Testis (tissue), 3 donors: ENCODE measurements around the gene OR2T34. TPM values are rescaled to one million over a fixed set of nuclear protein-coding genes. Genes with fewer than 3 reads are reported as not detected.
"Not testable (repeated sequence)": the region's sequence is repeated elsewhere in the genome, so short reads cannot be mapped to it uniquely, and the experiment has no call there.

Source experiments
- DNase-seq: peaks from one replicate; pipeline ENCODE4 v3.0.0-alpha.2; 2019
- H3K27ac ChIP-seq, 2 donors: fragments of 200-600 bp; sonication (generic); one replicate each; pipeline ENCODE4 v1.5.1; 2019
- H3K27me3 ChIP-seq: fragments of 200-600 bp; sonication (generic); one replicate; pipeline ENCODE4 v1.5.1; 2019
- H3K36me3 ChIP-seq: fragments of 200-600 bp; sonication (generic); one replicate; pipeline ENCODE4 v1.5.1; 2017; ENCODE audit warnings: low read depth; ENCODE audit errors: missing control alignments
- H3K4me1 ChIP-seq: fragments of 200-600 bp; sonication (generic); one replicate; pipeline ENCODE4 v1.5.1; 2019
- H3K4me3 ChIP-seq, 2 donors: fragments of 200-600 bp; sonication (generic); one replicate each; pipeline ENCODE4 v1.5.1; 2017 to 2019
- H3K9me3 ChIP-seq: fragments of 200-600 bp; sonication (generic); one replicate; pipeline ENCODE4 v1.5.1; 2017
- POLR2A ChIP-seq: fragments of 450-650 bp; IDR thresholded peaks from one replicate; pipeline ENCODE4 v1.6.1; 2017; ENCODE audit warnings: antibody characterized with exemption, mild to moderate bottlenecking, moderate library complexity
- WGBS, 2 donors: methylation state at CpG; one replicate each; pipeline ENCODE4 v1.1.5; 2018; 5-methylcytosine and 5-hydroxymethylcytosine counted together
- intact Hi-C: fragments of 100-400 bp; cut with DNase I; formaldehyde crosslinking; loops from one replicate; pipeline ENCODE4 v1.15.1; 2023; ENCODE audit warnings: low total_unique reads
- polyA plus RNA-seq: library from polyadenylated mRNA; stranded (reverse); fragments of 350-450 nt; fragmentation: Illumina TruSeq; extraction: RNeasy Lipid Tissue Mini Kit (QIAGEN cat#74804); gene quantifications from one replicate; pipeline ENCODE4 v1.2.3, GENCODE V29; 2014; ENCODE audit warnings: low read depth, low replicate concordance; ENCODE audit not compliant: insufficient read depth
- total RNA-seq, 2 donors: library from RNA; depleted of rRNA; stranded (reverse); fragments of >200 nt; gene quantifications; one replicate each; pipeline ENCODE4 v1.2.3, GENCODE V29; 2016
- TF ChIP-seq, protein P1 (sequence below), 3 experiments: fragments of 450-650 bp in 2 of 3; fragments of 200-600 bp in 1 of 3; sonication (generic) in 1 of 3; IDR thresholded peaks; one replicate each; pipeline ENCODE4 v1.5.1; 2016 to 2019; ENCODE audit warnings: antibody characterized with exemption in 3 of 3, mild to moderate bottlenecking in 2 of 3, moderate library complexity in 1 of 3

The OR2T34 gene
- total and polyA plus RNA-seq, 3 donors from 2014 or later: not detected

DNA sequence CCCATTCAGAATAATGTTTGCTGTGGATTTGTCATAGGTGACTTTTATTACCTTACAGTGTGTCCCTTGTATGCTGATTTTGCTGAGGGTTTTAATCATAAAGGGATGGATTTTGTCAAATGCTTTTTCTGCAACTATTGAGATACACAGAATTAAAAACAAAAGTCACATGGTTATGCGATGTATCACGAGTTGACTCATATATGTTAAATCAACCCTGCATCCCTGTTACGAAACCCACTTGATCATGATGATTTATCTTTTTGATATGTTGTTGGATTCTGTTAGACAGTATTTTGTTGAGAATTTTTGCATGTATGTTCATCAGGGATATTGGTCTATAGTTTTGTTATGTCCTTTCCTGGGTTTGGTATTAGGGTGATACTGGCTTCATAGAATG, 10.7 kb upstream of the OR2T34 start:
- DNase-seq: no peak
- H3K27me3 ChIP-seq: no peaks in the 10 kb centered on the region
- H3K4me1 ChIP-seq: no peaks in the 10 kb centered on the region
- H3K36me3 ChIP-seq: no peaks in the 10 kb centered on the region
- no peak overlapping the region for H3K4me3 ChIP-seq
- intact Hi-C loops: no loop called here
- TF ChIP-seq, protein P1, sequence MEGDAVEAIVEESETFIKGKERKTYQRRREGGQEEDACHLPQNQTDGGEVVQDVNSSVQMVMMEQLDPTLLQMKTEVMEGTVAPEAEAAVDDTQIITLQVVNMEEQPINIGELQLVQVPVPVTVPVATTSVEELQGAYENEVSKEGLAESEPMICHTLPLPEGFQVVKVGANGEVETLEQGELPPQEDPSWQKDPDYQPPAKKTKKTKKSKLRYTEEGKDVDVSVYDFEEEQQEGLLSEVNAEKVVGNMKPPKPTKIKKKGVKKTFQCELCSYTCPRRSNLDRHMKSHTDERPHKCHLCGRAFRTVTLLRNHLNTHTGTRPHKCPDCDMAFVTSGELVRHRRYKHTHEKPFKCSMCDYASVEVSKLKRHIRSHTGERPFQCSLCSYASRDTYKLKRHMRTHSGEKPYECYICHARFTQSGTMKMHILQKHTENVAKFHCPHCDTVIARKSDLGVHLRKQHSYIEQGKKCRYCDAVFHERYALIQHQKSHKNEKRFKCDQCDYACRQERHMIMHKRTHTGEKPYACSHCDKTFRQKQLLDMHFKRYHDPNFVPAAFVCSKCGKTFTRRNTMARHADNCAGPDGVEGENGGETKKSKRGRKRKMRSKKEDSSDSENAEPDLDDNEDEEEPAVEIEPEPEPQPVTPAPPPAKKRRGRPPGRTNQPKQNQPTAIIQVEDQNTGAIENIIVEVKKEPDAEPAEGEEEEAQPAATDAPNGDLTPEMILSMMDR (IDR thresholded peaks at IDR 0.05): no peak
- no peak for TF ChIP-seq POLR2A
- H3K27ac ChIP-seq: no peak overlapping the region
- whole genome bisulfite sequencing, 2 donors: 79 to 84% methylated on average over 3 of the region's 3 CpGs
- no peaks in the 10 kb centered on the region for H3K9me3 ChIP-seq

DNA sequence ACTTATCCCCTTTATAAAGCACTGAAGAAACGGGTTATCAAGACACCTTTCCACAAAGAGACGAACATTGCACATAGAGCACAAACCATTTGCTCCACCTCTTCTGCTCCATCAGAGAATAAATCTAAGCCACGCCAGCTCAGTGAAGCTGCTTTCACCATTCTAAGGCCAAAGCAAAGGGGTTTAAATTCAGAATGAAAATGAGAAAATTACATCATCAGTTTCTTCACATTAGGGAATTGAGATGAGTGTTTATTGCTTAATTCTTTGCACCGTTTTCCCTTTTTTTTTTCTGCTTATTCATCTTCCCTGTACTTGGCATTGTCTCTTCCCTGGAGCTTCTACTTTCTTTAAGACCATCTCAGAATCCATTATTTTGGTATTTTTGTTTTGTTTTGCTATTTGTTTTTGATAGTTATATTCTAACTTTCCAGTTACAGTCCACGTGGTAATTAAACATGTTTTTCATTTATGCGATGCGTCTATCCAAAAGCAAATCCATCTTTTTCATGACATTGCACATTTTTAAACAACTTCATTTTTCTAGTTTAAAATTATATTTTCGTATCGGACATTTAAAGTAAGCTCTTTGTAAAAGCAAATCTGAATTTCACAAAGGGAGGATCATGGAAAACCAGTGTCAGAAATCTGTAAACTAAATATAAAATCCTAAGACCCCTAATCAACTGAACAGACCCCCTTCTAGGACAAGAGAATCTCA, 1.9 kb upstream of the OR2T34 start:
- TF ChIP-seq, protein P1 (IDR thresholded peaks at IDR 0.05): no peak
- no peak for TF ChIP-seq POLR2A
- Histone ChIP-seq H3K27me3 (no peaks in the 10 kb centered on the region), H3K27ac (no peak overlapping the region), H3K4me3 (no peak overlapping the region), H3K4me1 (no peaks in the 10 kb centered on the region), H3K9me3 (no peaks in the 10 kb centered on the region), H3K36me3 (no peaks in the 10 kb centered on the region)
- no peak for DNase-seq
- intact Hi-C loops: no loop called here
- WGBS, 2 donors: 83 to 85% methylated on average over 9 of the region's 9 CpGs

DNA sequence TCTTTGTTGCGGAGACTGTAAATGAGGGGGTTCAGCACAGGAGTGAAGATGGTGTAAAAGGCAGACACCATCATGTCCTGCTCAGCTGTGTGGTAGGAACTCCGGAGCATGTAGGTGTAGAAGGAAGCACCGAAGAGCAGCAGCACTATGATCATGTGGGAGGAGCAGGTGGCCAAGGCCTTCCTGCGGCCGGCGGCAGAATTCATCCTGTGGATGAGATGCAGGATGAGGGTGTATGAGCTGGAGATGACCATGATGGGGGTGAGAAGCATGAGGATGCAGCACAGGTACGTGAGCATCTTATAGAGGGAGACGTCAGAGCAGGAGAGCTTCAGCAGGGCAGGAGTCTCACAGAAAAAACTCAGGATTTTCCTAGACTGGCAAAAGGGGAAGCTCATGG, 701 bp downstream of the OR2T34 start:
- H3K27ac ChIP-seq, DNase-seq, H3K9me3 ChIP-seq, H3K27me3 ChIP-seq, H3K4me1 ChIP-seq, intact Hi-C loops, H3K36me3 ChIP-seq, H3K4me3 ChIP-seq: not testable (repeated sequence)
- 69 to 83% methylated on average over 2 to 5 of the region's 8 CpGs for WGBS, 2 donors

DNA sequence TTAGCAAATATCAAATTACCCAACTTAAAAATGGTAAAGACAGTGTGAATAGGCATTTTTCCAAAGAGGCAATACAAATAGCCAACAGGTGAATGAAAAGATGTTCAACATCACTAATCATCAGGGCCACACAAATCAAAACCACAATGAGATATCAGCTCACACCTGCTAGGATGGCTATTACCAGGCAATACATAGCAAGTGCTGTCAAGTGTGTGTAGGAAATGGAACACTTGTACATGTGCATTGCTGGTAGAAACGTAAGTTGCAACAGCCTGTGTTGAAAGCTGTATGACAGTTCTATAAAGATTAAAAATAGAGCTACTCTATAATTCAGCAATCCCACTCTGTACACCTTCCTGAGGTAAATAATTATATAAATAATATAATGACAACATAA, 2.5 kb downstream of the OR2T34 start:
- H3K4me3 ChIP-seq, intact Hi-C loops, H3K27ac ChIP-seq, H3K27me3 ChIP-seq, DNase-seq, H3K36me3 ChIP-seq, H3K4me1 ChIP-seq, H3K9me3 ChIP-seq: not testable (repeated sequence)
- no CpG with 5 or more reads among the region's 1 CpG for WGBS, 2 donors

DNA sequence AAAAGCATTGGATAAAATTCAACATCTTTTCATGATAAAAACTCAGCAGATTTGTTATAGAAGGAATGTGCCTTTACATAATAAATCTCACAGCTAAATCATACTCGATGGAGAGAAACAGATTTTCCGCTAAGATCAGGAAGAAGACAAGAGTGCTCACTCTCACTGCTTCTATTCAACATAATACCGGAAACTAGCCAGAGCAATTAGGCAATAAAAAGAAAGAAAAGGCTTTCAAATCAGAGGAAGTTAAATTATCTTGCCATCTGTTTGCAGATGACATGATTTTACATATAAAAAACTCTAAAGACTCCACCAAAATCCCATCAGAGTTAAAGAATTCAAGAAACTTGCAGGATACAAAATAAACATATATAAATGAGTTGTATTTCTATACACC, 3.7 kb downstream of the OR2T34 start:
- H3K4me3 ChIP-seq, H3K4me1 ChIP-seq, H3K27me3 ChIP-seq, intact Hi-C loops, H3K27ac ChIP-seq, H3K36me3 ChIP-seq, DNase-seq, H3K9me3 ChIP-seq: not testable (repeated sequence)
- WGBS, 2 donors: 76 to 88% methylated on average over 3 of the region's 3 CpGs

DNA sequence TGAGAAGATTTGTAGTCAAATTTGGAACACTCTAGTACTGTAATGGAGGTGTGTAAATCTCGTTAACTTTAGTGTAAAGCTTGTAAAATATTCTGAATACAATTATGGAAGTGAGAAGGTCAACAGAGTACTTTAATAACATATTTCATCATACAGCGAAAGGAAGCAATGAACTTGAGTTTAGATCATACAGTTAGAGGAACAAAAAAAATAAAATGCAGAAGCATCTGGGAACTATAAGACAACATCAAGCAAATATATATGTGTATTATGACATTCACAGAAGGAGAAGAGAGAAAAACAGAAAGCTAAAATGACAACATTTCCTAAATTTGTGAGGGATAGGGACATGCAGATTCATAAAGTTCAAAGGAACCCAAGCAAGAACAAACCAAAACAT, 5.5 kb downstream of the OR2T34 start:
- H3K27ac ChIP-seq, H3K36me3 ChIP-seq, DNase-seq, H3K4me1 ChIP-seq, H3K9me3 ChIP-seq, intact Hi-C loops, H3K27me3 ChIP-seq, H3K4me3 ChIP-seq: not testable (repeated sequence)
- WGBS, 2 donors: 30 to 40% methylated on average over 2 of the region's 2 CpGs

DNA sequence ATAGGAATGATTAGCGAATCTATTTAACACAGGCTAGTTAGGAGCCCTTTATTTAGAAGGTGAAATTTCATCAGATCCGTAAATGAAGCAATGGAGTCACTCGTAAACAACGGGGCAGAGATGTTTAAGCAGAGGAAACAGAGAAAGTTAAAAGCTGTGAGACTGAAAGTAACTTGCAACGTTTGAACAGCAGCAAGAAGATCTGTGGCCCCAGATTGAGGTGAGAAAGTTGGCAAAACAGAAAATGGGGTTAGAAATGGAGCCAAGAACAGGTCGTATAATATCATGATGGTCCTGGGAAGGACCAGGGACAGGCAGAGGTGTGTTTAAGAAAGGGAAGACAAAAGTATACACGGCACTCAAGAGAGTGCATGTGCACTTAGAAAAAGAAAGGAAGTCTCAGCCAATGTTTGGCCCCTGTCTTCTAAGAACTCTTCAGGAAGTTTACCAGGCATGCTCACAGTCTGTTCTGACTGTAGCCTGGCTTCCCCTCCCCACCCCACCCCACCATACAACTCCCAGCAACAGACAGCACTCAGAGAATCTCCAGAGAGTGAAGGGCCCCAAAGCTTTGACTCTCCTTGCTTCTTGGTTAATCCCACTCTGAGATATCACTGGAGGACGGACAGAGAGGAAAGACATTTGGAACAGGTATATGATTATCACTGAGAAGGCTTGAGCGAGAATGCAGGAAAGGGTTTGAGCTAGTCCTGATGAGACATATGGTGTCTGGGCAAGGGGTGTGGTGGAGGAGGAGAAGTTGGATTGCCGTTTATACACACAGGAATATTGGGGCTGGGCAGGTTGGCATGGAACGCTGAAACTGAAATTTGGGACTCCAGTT, 8.8 kb downstream of the OR2T34 start:
- WGBS, 2 donors: 73 to 79% methylated on average over 11 of the region's 11 CpGs
- H3K27me3 ChIP-seq, H3K4me1 ChIP-seq, H3K27ac ChIP-seq, H3K9me3 ChIP-seq, DNase-seq, H3K36me3 ChIP-seq, intact Hi-C loops, H3K4me3 ChIP-seq: not testable (repeated sequence)

DNA sequence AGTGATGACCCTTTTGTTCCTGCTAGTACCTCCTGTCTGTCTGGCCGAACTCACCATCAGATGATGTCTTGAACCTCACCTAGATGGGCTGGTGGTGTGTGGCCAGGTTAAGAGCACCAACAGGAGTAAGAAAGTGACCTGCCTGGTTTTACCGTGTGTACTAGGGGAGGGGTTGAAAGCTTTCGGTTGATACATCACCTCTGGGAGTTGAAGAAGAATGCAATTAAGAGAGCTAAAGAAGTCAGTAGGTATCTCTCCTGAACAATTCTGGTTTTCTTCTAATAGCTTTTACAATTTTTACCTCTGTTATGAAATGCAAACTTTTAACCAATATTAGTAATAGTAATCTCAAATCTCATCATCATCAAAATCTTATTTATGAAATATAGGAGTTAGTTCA, 11.9 kb downstream of the OR2T34 start, which contains the start of gene OR2T29:
Gene OR2T29 (minus strand): TSS at position 101 of the 400 bp plus-strand sequence. CDS start 3,281 bp downstream, outside the sequence.
- DNase-seq, intact Hi-C loops, H3K9me3 ChIP-seq, H3K4me3 ChIP-seq, H3K4me1 ChIP-seq, H3K36me3 ChIP-seq, H3K27ac ChIP-seq, H3K27me3 ChIP-seq: not testable (repeated sequence)
- 88 to 93% methylated on average over 1 of the region's 3 CpGs for WGBS, 2 donors

DNA sequence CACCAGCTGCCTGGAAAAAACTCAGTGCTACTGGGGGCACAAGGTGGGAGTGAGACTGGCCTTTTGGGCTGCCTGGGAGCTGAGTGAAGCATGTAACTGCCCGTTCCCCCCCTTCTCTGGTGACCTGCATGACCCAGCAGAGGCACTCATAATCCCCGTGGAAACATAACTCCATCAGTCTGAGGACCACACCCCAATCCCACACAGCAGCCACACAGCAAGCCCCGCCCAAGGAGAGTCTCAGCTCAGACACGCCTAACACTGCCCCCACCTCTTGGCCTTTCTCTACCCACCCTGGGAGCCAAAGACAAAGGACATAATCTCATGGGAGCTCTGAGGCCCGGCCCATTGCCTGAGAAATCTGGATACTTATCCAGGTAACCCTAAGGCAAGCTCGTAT, 23.5 kb downstream of the OR2T34 start:
- no CpG with 5 or more reads among the region's 6 CpGs for WGBS, 2 donors
- intact Hi-C loops, H3K9me3 ChIP-seq, H3K27ac ChIP-seq, H3K4me3 ChIP-seq, H3K36me3 ChIP-seq, DNase-seq, H3K4me1 ChIP-seq, H3K27me3 ChIP-seq: not testable (repeated sequence)

DNA sequence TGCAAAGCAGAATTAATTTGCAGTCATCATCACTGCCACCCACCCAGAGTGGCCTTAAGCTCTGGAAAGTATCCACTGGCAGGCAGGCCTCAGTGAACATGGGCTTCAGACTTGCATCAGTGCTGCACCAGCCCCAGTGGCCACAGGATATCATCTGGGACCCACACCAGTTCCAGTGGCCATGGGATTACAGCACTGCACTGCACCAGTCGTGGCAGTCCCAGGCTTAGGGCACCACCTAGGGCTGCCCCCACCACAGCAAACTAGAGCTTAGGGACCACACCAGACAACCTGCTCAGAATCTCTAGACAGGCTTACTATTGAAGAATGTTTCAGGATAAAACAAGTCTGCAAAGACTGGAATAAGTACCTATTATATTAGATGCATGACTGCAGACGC, 27.2 kb downstream of the OR2T34 start:
- H3K4me1 ChIP-seq, H3K27me3 ChIP-seq, DNase-seq, H3K4me3 ChIP-seq, intact Hi-C loops, H3K27ac ChIP-seq, H3K36me3 ChIP-seq, H3K9me3 ChIP-seq: not testable (repeated sequence)
- no CpG with 5 or more reads among the region's 2 CpGs for WGBS, 2 donors
